Small intestine (tissue), 7 donors: ENCODE results near the gene IRAK1BP1. TPM values are rescaled to one million over a fixed set of nuclear protein-coding genes. Genes with fewer than 3 reads are reported as not detected.

Experiments used
- DNase-seq, 2 donors: peaks; one replicate each; pipeline versions ENCODE4 v3.0.0 to v3.0.0-alpha.2; 2013
- FAIRE-seq: peaks from 2 replicates; lab custom pipeline; 2012; peaks lifted over from hg19 to GRCh38; lab: Jason Lieb, UNC
- H3K27ac ChIP-seq, 3 donors: one replicate each; pipeline ENCODE4 v1.5.1; 2013; ENCODE audit warnings: low read length in 2 of 3, mild to moderate bottlenecking in 2 of 3, control low read depth in 1 of 3, inconsistent platforms in 1 of 3, low read depth in 1 of 3, moderate library complexity in 1 of 3
- H3K27me3 ChIP-seq, 3 donors: one replicate each; pipeline ENCODE4 v1.6.1; 2013; ENCODE audit warnings: low read length in 3 of 3, inconsistent platforms in 1 of 3; ENCODE audit not compliant: control insufficient read depth in 3 of 3, insufficient read depth in 3 of 3
- H3K36me3 ChIP-seq, 3 donors: one replicate each; pipeline ENCODE4 v1.6.1; 2013; ENCODE audit warnings: low read length in 3 of 3, inconsistent platforms in 1 of 3, low read depth in 1 of 3, mild to moderate bottlenecking in 1 of 3, moderate library complexity in 1 of 3; ENCODE audit not compliant: control insufficient read depth in 3 of 3, insufficient read depth in 2 of 3
- H3K4me1 ChIP-seq, 3 donors: one replicate each; pipeline ENCODE4 v1.6.1; 2013; ENCODE audit warnings: low read length in 2 of 3, inconsistent platforms in 1 of 3, low read depth in 1 of 3, mild to moderate bottlenecking in 1 of 3, moderate library complexity in 1 of 3; ENCODE audit not compliant: control insufficient read depth in 3 of 3, insufficient read depth in 2 of 3
- H3K4me3 ChIP-seq, 3 donors: one replicate each; pipeline ENCODE4 v1.5.1; 2013; ENCODE audit warnings: low read length in 3 of 3, control low read depth in 1 of 3, inconsistent platforms in 1 of 3, low read depth in 1 of 3, mild to moderate bottlenecking in 1 of 3, moderate library complexity in 1 of 3
- H3K9me3 ChIP-seq, 2 donors: one replicate each; pipeline ENCODE4 v1.6.1; 2013; ENCODE audit warnings: low read depth in 1 of 2, low read length in 1 of 2; ENCODE audit not compliant: control insufficient read depth in 2 of 2, insufficient read depth in 1 of 2
- WGBS, 3 donors: extraction: QIAGEN DNeasy Blood & Tissue Kit; methylation state at CpG; one replicate each; pipeline ENCODE4 v1.1.7; 2013; 5-methylcytosine and 5-hydroxymethylcytosine counted together
- polyA plus RNA-seq, 4 donors: library from polyadenylated mRNA; stranded (reverse) in 3 of 4; unstranded in 1 of 4; fragments of 200-250 nt in 3 of 4; fragments of 120-200 nt in 1 of 4; gene quantifications; one replicate each; pipeline versions ENCODE4 v1.2.1 to v1.2.3, GENCODE V29; 2013
- donor health status: healthy with polysubstance abuse.
- donor health status: control.
- donor health status: control.
- donor health status: Bipolar disorder and iron deficiency.
- donor health status: healthy.

IRAK1BP1 gene
- polyA plus RNA-seq, 4 donors = 0.22 to 3.1 (median 1.2) TPM

DNA sequence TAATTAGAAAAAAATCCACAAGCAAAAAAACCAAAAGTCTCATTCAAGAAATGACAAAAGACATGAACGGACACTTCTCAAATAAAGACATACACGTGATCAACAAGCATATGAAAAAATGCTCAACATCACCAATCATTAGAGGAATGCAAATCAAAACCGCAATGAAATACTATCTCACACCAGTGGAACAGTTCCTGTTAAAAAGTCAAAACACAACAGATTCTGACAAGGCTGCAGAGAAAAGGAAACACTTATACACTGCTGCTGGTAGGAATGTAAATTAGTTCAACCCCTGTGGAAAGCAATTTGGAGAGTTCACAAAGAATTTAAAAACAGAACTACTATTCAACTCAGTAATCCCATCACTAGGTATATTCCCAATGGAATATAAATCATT lies 58.0 kb downstream of the IRAK1BP1 start:
- no peak overlapping the region for H3K4me3 ChIP-seq
- no peak overlapping the region for H3K27ac ChIP-seq
- H3K36me3 ChIP-seq = no peaks in the 10 kb centered on the region
- no peaks in the 10 kb centered on the region for H3K27me3 ChIP-seq
- H3K4me1 ChIP-seq = no peaks in the 10 kb centered on the region
- no peak for FAIRE-seq
- WGBS, 3 donors = 80 to 89% (median 89%) methylated on average over 3 of the region's 3 CpGs
- no peak for DNase-seq
- peaks cover 0 to 11% of the 10 kb centered on the region in 2 donors for H3K9me3 ChIP-seq

DNA sequence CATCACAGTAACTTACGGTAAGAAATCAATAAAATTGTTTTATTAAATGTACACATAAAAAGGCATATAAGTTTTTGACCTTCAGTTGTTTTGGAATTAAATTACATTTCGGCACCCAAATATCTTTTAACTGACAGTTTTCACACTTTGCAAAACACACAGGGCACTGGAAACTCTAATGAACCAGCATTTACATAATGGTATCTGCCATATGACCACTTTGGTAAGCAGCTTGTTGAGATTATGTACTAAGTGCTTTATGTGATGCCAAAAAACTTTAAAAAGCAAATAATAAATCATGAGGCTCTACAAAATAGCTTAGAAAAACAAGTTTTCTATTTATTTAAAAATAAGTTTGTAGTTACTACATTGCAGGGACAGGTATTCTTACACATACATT lies 68.2 kb downstream of the IRAK1BP1 start:
- Histone ChIP-seq H3K9me3 (peaks cover 0 to 14% of the 10 kb centered on the region in 2 donors), H3K27me3 (no peaks in the 10 kb centered on the region), H3K36me3 (peaks cover 0 to 1% (median 0%) of the 10 kb centered on the region in 3 donors), H3K27ac (no peak overlapping the region), H3K4me3 (no peak overlapping the region), H3K4me1 (no peaks in the 10 kb centered on the region)
- 94 to 97% (median 95%) methylated on average over 2 of the region's 2 CpGs for WGBS, 3 donors
- FAIRE-seq (peak; percentile 30), DNase-seq (no peak)

DNA sequence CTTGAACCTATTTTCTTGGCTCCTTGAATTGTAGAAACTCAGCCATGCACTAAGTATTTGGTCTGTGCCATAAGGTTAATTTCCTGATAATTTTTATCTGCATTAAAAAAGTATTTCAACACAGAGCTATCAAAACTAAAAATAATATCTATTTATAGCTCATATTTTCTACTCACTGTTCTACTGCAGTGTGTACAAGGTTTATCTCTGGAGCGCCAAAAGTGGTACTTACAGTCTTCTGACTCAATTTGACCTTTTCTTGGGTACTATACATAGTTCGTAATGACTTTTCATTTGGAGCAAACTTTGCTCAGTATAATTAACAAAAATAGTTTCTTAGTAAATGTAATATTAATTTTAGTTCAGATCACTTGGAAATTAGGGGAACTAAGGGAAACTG lies 69.2 kb downstream of the IRAK1BP1 start:
- Histone ChIP-seq H3K36me3 (peaks cover 0 to 5% (median 0%) of the 10 kb centered on the region in 3 donors), H3K27me3 (no peaks in the 10 kb centered on the region), H3K9me3 (peaks cover 0 to 13% of the 10 kb centered on the region in 2 donors), H3K27ac (no peak overlapping the region), H3K4me1 (no peaks in the 10 kb centered on the region), H3K4me3 (no peak overlapping the region)
- no peak for DNase-seq
- no peak for FAIRE-seq
- 94 to 98% (median 97%) methylated on average over 2 of the region's 2 CpGs for WGBS, 3 donors

DNA sequence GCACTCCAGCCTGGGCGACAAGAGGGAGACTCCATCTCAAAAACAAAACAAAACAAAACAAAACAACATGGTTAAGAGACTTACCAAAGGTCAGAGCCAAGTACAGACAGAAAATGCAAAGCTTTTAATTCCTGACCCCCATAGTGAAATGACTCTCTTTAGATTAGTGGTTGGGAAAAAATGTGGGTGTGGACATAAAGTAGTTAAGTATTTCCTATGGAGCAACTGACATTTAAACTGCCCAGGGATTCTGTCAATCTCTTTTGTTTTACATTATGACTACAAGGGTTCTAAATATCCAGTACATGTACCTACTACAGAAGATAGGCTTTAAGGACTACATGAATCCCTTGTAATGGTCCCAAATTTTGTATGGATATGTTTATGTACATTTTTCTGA lies 75.1 kb downstream of the IRAK1BP1 start:
- no peak for DNase-seq
- Histone ChIP-seq H3K4me3 (no peak overlapping the region), H3K4me1 (no peaks in the 10 kb centered on the region), H3K36me3 (peaks cover 3 to 11% (median 8%) of the 10 kb centered on the region in 3 donors), H3K27me3 (no peaks in the 10 kb centered on the region), H3K9me3 (no peaks in the 10 kb centered on the region), H3K27ac (no peak overlapping the region)
- WGBS, 3 donors = 95 to 100% (median 98%) methylated on average over 1 of the region's 1 CpG
- FAIRE-seq = no peak

GRCh38 chr6:78947529-78947928 lies 80.2 kb downstream of the IRAK1BP1 start:
- DNase-seq = no peak
- H3K27ac ChIP-seq = no peak overlapping the region
- WGBS, 3 donors = 84 to 91% (median 90%) methylated on average over 2 of the region's 2 CpGs
- no peak overlapping the region for H3K4me3 ChIP-seq
- peaks cover 13 to 22% (median 13%) of the 10 kb centered on the region in 3 donors for H3K36me3 ChIP-seq
- H3K4me1 ChIP-seq = no peaks in the 10 kb centered on the region
- no peaks in the 10 kb centered on the region for H3K27me3 ChIP-seq
- peaks cover 0 to 14% of the 10 kb centered on the region in 2 donors for H3K9me3 ChIP-seq
- FAIRE-seq = no peak

GRCh38 chr6:78947962-78948361 lies 80.6 kb downstream of the IRAK1BP1 start:
- no peak for DNase-seq
- Histone ChIP-seq H3K4me1 (no peaks in the 10 kb centered on the region), H3K9me3 (peaks cover 0 to 14% of the 10 kb centered on the region in 2 donors), H3K27ac (no peak overlapping the region), H3K36me3 (peaks cover 13 to 22% (median 13%) of the 10 kb centered on the region in 3 donors), H3K4me3 (no peak overlapping the region), H3K27me3 (no peaks in the 10 kb centered on the region)
- no peak for FAIRE-seq
- WGBS, 3 donors = 93 to 97% (median 95%) methylated on average over 2 of the region's 2 CpGs

DNA sequence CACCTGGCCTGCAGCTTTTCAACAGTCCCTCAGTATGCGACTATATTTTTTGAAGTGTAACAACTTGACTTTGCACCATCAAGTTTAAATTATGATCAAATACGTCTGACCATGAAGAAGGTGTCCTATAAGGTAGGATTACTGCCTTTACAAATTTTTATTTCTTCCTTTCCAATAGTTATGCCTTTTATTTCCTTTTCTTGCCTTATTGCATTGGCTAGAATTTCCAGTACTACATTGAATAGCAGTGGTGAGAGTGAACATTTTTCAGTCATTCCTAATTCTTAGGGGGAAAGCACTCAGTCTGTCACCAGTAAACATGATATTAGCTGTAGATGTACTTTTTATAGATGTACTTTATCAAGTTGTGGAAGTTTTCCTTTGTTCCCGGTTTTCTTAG lies 81.4 kb downstream of the IRAK1BP1 start:
- Histone ChIP-seq H3K4me3 (no peak overlapping the region), H3K27me3 (no peaks in the 10 kb centered on the region), H3K27ac (no peak overlapping the region), H3K36me3 (peaks cover 11 to 21% (median 15%) of the 10 kb centered on the region in 3 donors), H3K9me3 (peaks cover 0 to 14% of the 10 kb centered on the region in 2 donors), H3K4me1 (no peaks in the 10 kb centered on the region)
- WGBS, 3 donors = 98 to 99% (median 99%) methylated on average over 3 of the region's 3 CpGs
- FAIRE-seq (no peak), DNase-seq (no peak)

DNA sequence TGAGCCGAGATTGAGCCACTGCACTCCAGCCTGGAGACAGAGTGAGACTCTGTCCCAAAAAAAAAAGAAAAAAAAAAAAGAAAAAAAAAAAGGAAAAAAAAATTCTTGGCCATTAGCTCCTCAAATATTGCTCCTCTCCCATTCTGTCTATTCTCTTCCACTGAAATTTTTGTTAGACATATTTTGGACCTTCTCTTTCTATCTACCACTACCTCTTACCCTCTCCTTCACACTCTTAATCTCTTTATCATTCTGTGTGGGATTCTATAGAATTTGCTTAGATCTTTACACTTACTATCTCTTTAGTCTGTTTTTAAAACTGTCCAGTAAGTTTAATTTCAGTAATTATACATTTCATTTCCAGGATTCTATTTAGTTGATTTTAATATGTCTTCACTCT lies 85.0 kb downstream of the IRAK1BP1 start:
- no peak overlapping the region for H3K27ac ChIP-seq
- H3K36me3 ChIP-seq = peaks cover 8 to 26% (median 15%) of the 10 kb centered on the region in 3 donors
- peaks cover 0 to 14% of the 10 kb centered on the region in 2 donors for H3K9me3 ChIP-seq
- WGBS, 3 donors = 93 to 100% (median 100%) methylated on average over 1 of the region's 1 CpG
- FAIRE-seq (no peak), DNase-seq (no peak)
- H3K27me3 ChIP-seq = no peaks in the 10 kb centered on the region
- H3K4me1 ChIP-seq = no peaks in the 10 kb centered on the region
- no peak overlapping the region for H3K4me3 ChIP-seq
